GM21390 (cell line): Measurements from ENCODE around the gene C22orf15.

Source experiments
- ATAC-seq: cut with Tn5 transposase; IDR thresholded peaks from one replicate; pipeline ENCODE4 v1.9.1; 2021; ENCODE audit not compliant: unreplicated experiment

The C22orf15 gene

GRCh38 chr22:23786752-23787599, 24.2 kb downstream of the C22orf15 start, which contains the start of gene SMARCB1:
Gene SMARCB1 (plus strand): TSS chr22:23786966. CDS start chr22:23787170, 204 bp downstream.
- ATAC-seq = peak; percentile 65

- peak; percentile 15 for ATAC-seq
Measured at GRCh38 chr22:23787600-23787896, 24.8 kb downstream of the C22orf15 start.

GRCh38 chr22:23787910-23788309, 25.1 kb downstream of the C22orf15 start:
- ATAC-seq = no peak

GRCh38 chr22:23789121-23789520, 26.3 kb downstream of the C22orf15 start:
- ATAC-seq = no peak

GRCh38 chr22:23789638-23790037, 26.8 kb downstream of the C22orf15 start:
- no peak for ATAC-seq

- no peak for ATAC-seq
Measured at GRCh38 chr22:23790819-23791737, 28.3 kb downstream of the C22orf15 start.

- ATAC-seq = no peak
Measured at GRCh38 chr22:23791738-23792645, 29.2 kb downstream of the C22orf15 start.

- no peak for ATAC-seq
Measured at GRCh38 chr22:23793326-23793725, 30.5 kb downstream of the C22orf15 start.

GRCh38 chr22:23796461-23796860, 33.7 kb downstream of the C22orf15 start:
- ATAC-seq = no peak

GRCh38 chr22:23800297-23801237, 37.8 kb downstream of the C22orf15 start:
- peak; percentile 55 for ATAC-seq

- ATAC-seq = no peak
Measured at GRCh38 chr22:23801238-23801821, 38.5 kb downstream of the C22orf15 start.

GRCh38 chr22:23801886-23802377, 39.1 kb downstream of the C22orf15 start:
- ATAC-seq = no peak

- no peak for ATAC-seq
Measured at GRCh38 chr22:23803001-23803819, 40.4 kb downstream of the C22orf15 start.

- ATAC-seq = no peak
Measured at GRCh38 chr22:23804781-23805291, 42.0 kb downstream of the C22orf15 start.

- no peak for ATAC-seq
Measured at GRCh38 chr22:23806837-23807236, 44.0 kb downstream of the C22orf15 start.

GRCh38 chr22:23812378-23812777, 49.6 kb downstream of the C22orf15 start:
- ATAC-seq = no peak
